Stimulated activated CD8-positive, alpha-beta memory T cell treated with anti-CD3 and anti-CD28 coated beads, Interleukin-7, amount 100 ng/mL, for 24 hours (primary cell): ENCODE data around the gene NDN.

Experiments used
- DNase-seq: peaks from one replicate; pipeline ENCODE4 v3.0.0-alpha.2; 2020; ENCODE audit warnings: low read depth

The NDN gene

DNA sequence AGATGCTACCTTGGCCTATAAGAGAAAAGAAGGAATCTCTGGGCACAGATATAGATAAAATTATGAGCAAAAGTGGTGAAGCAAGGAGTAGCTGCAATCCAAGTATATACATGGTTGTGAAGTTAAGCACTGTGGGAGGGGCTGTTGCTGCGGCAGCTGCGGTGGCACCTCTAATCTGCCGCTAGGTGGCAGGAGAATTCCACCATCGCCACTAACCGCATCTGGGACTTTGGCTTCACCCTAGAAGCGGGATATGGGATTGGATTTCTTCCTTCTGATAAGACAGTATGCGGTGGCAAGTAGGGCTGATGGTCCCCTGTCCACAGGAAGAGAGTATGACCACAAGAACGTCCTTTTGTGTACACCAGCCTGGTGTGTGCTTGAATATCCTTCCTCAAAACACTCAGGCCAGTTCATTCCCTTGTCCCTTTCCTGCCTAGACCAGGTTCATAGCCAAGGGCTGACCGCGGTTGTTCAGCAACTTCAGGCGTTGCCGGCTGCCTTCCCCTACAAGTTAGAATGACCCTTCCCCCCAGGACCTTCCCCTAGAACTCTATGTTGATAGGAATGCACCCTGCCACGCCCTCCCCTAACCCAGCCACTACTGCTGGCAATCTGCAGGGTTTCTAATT lies 44.6 kb downstream of the NDN start:
- no peak for DNase-seq
